Neural cell (in vitro differentiated cells): ENCODE measurements around the gene PCP4L1. TPM values are rescaled to one million over a fixed set of nuclear protein-coding genes. Genes with fewer than 3 reads are reported as not detected.

Experiments
- H2AFZ ChIP-seq: fragments of 200-600, 300-800 bp; sonication (generic), shearing (Covaris generic); 2 replicates; pipeline ENCODE4 v1.6.0; 2014; ENCODE audit warnings: low read depth, mild to moderate bottlenecking, antibody characterized with exemption, low read length, moderate library complexity
- H3F3A ChIP-seq: fragments of 200-600 bp; shearing (Covaris generic); 2 replicates; pipeline ENCODE4 v1.6.1; 2016; ENCODE audit warnings: mild to moderate bottlenecking, moderate library complexity, mixed read lengths, antibody characterized with exemption, low read length; ENCODE audit not compliant: insufficient read depth, poor library complexity, severe bottlenecking
- H3K27ac ChIP-seq: fragments of 200-600, 300-800 bp; sonication (generic), shearing (Covaris generic); 2 replicates; pipeline ENCODE4 v1.5.1; 2014; ENCODE audit warnings: mild to moderate bottlenecking, low read length, moderate library complexity
- H3K27me3 ChIP-seq: fragments of 300-800, 200-600 bp; sonication (generic), shearing (Covaris generic); 2 replicates; pipeline ENCODE4 v1.6.0; 2014; ENCODE audit warnings: mild to moderate bottlenecking, low read depth, low read length, moderate library complexity; ENCODE audit not compliant: insufficient read depth
- H3K36me3 ChIP-seq: fragments of 300-800, 200-600 bp; sonication (generic), shearing (Covaris generic); 2 replicates; pipeline ENCODE4 v1.5.1; 2014; ENCODE audit warnings: mild to moderate bottlenecking, antibody characterized with exemption, low read length, moderate library complexity; ENCODE audit not compliant: insufficient read depth
- H3K4me2 ChIP-seq: fragments of 300-800, 200-600 bp; sonication (generic), shearing (Covaris generic); 2 replicates; pipeline ENCODE4 v1.6.0; 2014; ENCODE audit warnings: mild to moderate bottlenecking, low read length
- H3K4me3 ChIP-seq: fragments of 300-800, 200-600 bp; sonication (generic), shearing (Covaris generic); 2 replicates; pipeline ENCODE4 v1.5.1; 2014; ENCODE audit warnings: mild to moderate bottlenecking, low read length, moderate library complexity
- H3K79me2 ChIP-seq: fragments of 200-600 bp; shearing (Covaris generic); replicated peaks from 2 replicates; pipeline ENCODE4 v1.6.0; 2014; ENCODE audit warnings: mild to moderate bottlenecking, low read length, moderate library complexity; ENCODE audit not compliant: insufficient read depth
- H3K9ac ChIP-seq: fragments of 300-800, 200-600 bp; sonication (generic), shearing (Covaris generic); 2 replicates; pipeline ENCODE4 v1.6.1; 2016; ENCODE audit warnings: mild to moderate bottlenecking, low read length, mixed read lengths
- H3K9me2 ChIP-seq: fragments of 200-600 bp; shearing (Covaris generic); 2 replicates; pipeline ENCODE4 v1.6.1; 2016; ENCODE audit warnings: mild to moderate bottlenecking, low read length, mixed read lengths; ENCODE audit not compliant: insufficient read depth
- H3K9me3 ChIP-seq: fragments of 200-600, 300-800 bp; sonication (generic), shearing (Covaris generic); 2 replicates; pipeline ENCODE4 v1.6.1; 2016; ENCODE audit warnings: mild to moderate bottlenecking, mixed run types, low read length, moderate library complexity, mixed read lengths
- H4K20me1 ChIP-seq: fragments of 200-600 bp; shearing (Covaris generic); 2 replicates; pipeline ENCODE4 v1.6.1; 2016; ENCODE audit warnings: mild to moderate bottlenecking, mixed run types; ENCODE audit not compliant: insufficient read depth
- EP300 ChIP-seq: fragments of 450-650 bp; conservative IDR thresholded peaks from 2 replicates; pipeline ENCODE4 v1.6.1; 2014; ENCODE audit warnings: antibody characterized with exemption, mild to moderate bottlenecking, moderate library complexity; ENCODE audit not compliant: poor library complexity, severe bottlenecking
- EZH2 ChIP-seq: fragments of 200-600, 300-800 bp; shearing (Covaris generic), sonication (generic); IDR thresholded peaks from 2 replicates; pipeline ENCODE4 v1.6.1; 2014; ENCODE audit warnings: antibody characterized with exemption, low read length, borderline replicate concordance, mild to moderate bottlenecking; ENCODE audit not compliant: insufficient read depth, poor library complexity, severe bottlenecking
- MXI1 ChIP-seq: fragments of 450-650 bp; conservative IDR thresholded peaks from 2 replicates; pipeline ENCODE4 v1.6.1; 2014; ENCODE audit warnings: antibody characterized with exemption, mild to moderate bottlenecking; ENCODE audit not compliant: poor library complexity, severe bottlenecking
- POLR2AphosphoS5 ChIP-seq: IDR thresholded peaks from 2 replicates; pipeline ENCODE4 v1.6.1; 2012
- RAD21 ChIP-seq: fragments of 450-650 bp; conservative IDR thresholded peaks from 2 replicates; pipeline ENCODE4 v1.6.1; 2014; ENCODE audit warnings: antibody characterized with exemption, mild to moderate bottlenecking, moderate library complexity
- SMC3 ChIP-seq: fragments of 450-650 bp; conservative IDR thresholded peaks from 2 replicates; pipeline ENCODE4 v1.6.1; 2014; ENCODE audit warnings: antibody characterized with exemption, mild to moderate bottlenecking, moderate library complexity; ENCODE audit not compliant: poor library complexity
- TAF1 ChIP-seq: IDR thresholded peaks from 2 replicates; pipeline ENCODE4 v1.6.1; 2012; ENCODE audit warnings: low read depth
- polyA plus RNA-seq: library from polyadenylated mRNA; depleted of rRNA; stranded (reverse); fragments of >200 nt; gene quantifications from 2 replicates; pipeline ENCODE4 v1.2.3, GENCODE V29; 2014
- TF ChIP-seq, protein P1 (sequence below): fragments of 450-650 bp; IDR thresholded peaks from 2 replicates; pipeline ENCODE4 v1.5.1; 2014; ENCODE audit warnings: antibody characterized with exemption, mild to moderate bottlenecking, moderate library complexity; ENCODE audit not compliant: poor library complexity, severe bottlenecking
- TF ChIP-seq, protein P2 (sequence below): IDR thresholded peaks from 2 replicates; pipeline ENCODE4 v1.6.1; 2012; ENCODE audit warnings: borderline replicate concordance

Gene PCP4L1
- polyA plus RNA-seq, 1 donor from 2014 or later: 51.2 TPM

DNA sequence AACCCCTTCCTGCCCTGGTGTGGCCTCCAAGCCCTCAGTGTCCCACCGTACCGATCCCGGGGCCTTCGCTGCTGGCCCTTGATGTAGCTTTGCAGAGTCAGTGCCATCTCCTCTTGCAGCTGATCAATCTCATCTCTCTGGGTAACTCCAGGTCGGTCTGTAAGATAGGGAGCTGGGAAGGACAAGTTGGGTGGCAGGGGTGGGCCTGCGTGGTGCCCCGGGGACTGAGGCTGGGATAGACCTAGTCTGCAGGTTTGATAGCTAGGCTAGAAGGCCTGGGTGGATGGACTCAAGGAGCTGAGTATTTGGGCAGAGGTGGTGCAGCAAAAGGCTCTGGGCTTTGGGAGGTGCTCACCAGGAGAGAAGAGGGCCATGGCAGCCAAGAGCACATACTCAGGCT is 27.8 kb upstream of the PCP4L1 start:
- Histone ChIP-seq H3K9me2 (no peaks in the 10 kb centered on the region), H3K79me2 (peaks cover 2% of the 10 kb centered on the region), H3K4me3 (no peak overlapping the region), H2AFZ (no peak overlapping the region), H3K27me3 (no peaks in the 10 kb centered on the region), H3K36me3 (no peaks in the 10 kb centered on the region), H4K20me1 (no peaks in the 10 kb centered on the region), H3F3A (no peaks in the 10 kb centered on the region), H3K4me2 (no peak overlapping the region), H3K9ac (no peak overlapping the region), H3K9me3 (no peaks in the 10 kb centered on the region), H3K27ac (no peak overlapping the region)
- TF ChIP-seq EP300 (no peak), MXI1 (no peak), POLR2AphosphoS5 (no peak), RAD21 (no peak), TAF1 (no peak), SMC3 (no peak), EZH2 (no peak)
- TF ChIP-seq, protein P1, sequence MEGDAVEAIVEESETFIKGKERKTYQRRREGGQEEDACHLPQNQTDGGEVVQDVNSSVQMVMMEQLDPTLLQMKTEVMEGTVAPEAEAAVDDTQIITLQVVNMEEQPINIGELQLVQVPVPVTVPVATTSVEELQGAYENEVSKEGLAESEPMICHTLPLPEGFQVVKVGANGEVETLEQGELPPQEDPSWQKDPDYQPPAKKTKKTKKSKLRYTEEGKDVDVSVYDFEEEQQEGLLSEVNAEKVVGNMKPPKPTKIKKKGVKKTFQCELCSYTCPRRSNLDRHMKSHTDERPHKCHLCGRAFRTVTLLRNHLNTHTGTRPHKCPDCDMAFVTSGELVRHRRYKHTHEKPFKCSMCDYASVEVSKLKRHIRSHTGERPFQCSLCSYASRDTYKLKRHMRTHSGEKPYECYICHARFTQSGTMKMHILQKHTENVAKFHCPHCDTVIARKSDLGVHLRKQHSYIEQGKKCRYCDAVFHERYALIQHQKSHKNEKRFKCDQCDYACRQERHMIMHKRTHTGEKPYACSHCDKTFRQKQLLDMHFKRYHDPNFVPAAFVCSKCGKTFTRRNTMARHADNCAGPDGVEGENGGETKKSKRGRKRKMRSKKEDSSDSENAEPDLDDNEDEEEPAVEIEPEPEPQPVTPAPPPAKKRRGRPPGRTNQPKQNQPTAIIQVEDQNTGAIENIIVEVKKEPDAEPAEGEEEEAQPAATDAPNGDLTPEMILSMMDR: no peak
- TF ChIP-seq, protein P2, sequence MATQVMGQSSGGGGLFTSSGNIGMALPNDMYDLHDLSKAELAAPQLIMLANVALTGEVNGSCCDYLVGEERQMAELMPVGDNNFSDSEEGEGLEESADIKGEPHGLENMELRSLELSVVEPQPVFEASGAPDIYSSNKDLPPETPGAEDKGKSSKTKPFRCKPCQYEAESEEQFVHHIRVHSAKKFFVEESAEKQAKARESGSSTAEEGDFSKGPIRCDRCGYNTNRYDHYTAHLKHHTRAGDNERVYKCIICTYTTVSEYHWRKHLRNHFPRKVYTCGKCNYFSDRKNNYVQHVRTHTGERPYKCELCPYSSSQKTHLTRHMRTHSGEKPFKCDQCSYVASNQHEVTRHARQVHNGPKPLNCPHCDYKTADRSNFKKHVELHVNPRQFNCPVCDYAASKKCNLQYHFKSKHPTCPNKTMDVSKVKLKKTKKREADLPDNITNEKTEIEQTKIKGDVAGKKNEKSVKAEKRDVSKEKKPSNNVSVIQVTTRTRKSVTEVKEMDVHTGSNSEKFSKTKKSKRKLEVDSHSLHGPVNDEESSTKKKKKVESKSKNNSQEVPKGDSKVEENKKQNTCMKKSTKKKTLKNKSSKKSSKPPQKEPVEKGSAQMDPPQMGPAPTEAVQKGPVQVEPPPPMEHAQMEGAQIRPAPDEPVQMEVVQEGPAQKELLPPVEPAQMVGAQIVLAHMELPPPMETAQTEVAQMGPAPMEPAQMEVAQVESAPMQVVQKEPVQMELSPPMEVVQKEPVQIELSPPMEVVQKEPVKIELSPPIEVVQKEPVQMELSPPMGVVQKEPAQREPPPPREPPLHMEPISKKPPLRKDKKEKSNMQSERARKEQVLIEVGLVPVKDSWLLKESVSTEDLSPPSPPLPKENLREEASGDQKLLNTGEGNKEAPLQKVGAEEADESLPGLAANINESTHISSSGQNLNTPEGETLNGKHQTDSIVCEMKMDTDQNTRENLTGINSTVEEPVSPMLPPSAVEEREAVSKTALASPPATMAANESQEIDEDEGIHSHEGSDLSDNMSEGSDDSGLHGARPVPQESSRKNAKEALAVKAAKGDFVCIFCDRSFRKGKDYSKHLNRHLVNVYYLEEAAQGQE: no peak

DNA sequence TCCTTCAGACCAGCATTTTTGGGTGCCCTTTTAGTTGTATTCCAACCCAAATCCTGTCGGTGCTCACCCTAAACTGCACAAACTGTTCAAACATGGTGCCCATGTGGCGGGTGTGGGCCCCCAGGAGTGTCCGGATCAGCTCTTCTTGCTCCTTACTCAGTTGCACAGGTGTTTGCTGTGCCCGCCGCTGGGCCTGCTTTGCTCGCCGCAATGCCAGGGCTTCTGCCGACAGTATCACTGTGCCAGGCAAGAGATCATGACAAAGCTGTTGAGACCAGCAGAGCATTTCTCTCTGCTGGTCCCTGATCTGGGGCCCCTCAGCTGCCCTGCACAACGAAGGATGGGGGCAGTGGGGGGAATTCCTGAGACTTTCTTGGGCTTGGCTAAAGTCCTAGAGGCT is 25.4 kb upstream of the PCP4L1 start:
- Histone ChIP-seq H3K4me2 (no peak overlapping the region), H3K9me3 (no peaks in the 10 kb centered on the region), H3F3A (no peaks in the 10 kb centered on the region), H3K79me2 (no peaks in the 10 kb centered on the region), H3K4me3 (no peak overlapping the region), H3K9me2 (no peaks in the 10 kb centered on the region), H3K27me3 (no peaks in the 10 kb centered on the region), H3K9ac (no peak overlapping the region), H3K36me3 (no peaks in the 10 kb centered on the region), H2AFZ (no peak overlapping the region), H3K27ac (no peak overlapping the region), H4K20me1 (no peaks in the 10 kb centered on the region)
- TF ChIP-seq TAF1 (no peak), SMC3 (no peak), RAD21 (no peak), POLR2AphosphoS5 (no peak), EZH2 (no peak), MXI1 (no peak), EP300 (no peak)
- TF ChIP-seq, protein P2: no peak
- TF ChIP-seq, protein P1: no peak
